ENCODE results near the gene TRAPPC12. TPM values are rescaled to one million over a fixed set of nuclear protein-coding genes. Genes with fewer than 3 reads are reported as not detected.
"Not testable (repeated sequence)": the region's sequence is repeated elsewhere in the genome, so short reads cannot be mapped to it uniquely, and the experiment has no call there.

The TRAPPC12 gene
- total RNA-seq, 4 donors from 2014 or later, result 78.2 to 341 (median 183) TPM

DNA sequence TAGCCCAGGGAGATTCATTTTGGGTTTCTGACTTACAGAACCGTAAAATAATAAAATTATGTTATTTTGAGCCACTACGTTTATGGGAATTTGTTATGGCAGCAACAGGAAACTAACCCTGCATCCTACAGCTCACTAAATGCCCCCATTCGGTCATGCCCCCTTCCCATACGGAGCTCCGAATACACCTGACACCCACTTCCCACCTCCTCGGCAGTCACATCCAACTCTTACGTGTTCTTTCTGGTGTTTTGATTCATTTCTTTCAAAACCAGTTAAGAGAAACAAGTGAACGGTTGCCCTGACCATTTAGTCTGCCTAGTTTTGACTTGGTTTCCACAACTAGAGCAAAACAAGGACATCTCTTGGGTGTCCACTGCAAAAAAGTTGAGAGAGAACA is 21.6 kb upstream of the TRAPPC12 start:
- Histone ChIP-seq H3K4me3 (no peak overlapping the region), H3K27me3 (no peaks in the 10 kb centered on the region), H3K27ac (no peak overlapping the region), H3K9me3 (no peaks in the 10 kb centered on the region), H3K4me1 (no peaks in the 10 kb centered on the region), H3K36me3 (no peaks in the 10 kb centered on the region)
- WGBS, 2 donors (ENCODE audit: low coverage in 1 of 2), result 90 to 92% methylated on average over 7 to 8 of the region's 8 CpGs
- no peak for TF ChIP-seq CTCF (IDR thresholded peaks at IDR 0.05)
- TF ChIP-seq POLR2A (IDR thresholded peaks at IDR 0.05), result no peak
- no peak for TF ChIP-seq EP300 (IDR thresholded peaks at IDR 0.05; ENCODE audit: low read depth)
- TF ChIP-seq POLR2AphosphoS5 (IDR thresholded peaks at IDR 0.05), result no peak
- in situ Hi-C loops (cut with MboI; ENCODE audit: low pct_ligation_motif_present in 1 of 4, low pct_unique_long_range_greater_than_20kb in 1 of 4, low sequenced_read_pairs in 3 of 4), result no loop called here
- no peak for DNase-seq
- intact Hi-C loops (cut with DNase I; ENCODE audit: low total_unique reads), result loop anchor here (10.0 kb wide), 1 partner anchor 293 kb away; no protein-coding TSS in a partner anchor

DNA sequence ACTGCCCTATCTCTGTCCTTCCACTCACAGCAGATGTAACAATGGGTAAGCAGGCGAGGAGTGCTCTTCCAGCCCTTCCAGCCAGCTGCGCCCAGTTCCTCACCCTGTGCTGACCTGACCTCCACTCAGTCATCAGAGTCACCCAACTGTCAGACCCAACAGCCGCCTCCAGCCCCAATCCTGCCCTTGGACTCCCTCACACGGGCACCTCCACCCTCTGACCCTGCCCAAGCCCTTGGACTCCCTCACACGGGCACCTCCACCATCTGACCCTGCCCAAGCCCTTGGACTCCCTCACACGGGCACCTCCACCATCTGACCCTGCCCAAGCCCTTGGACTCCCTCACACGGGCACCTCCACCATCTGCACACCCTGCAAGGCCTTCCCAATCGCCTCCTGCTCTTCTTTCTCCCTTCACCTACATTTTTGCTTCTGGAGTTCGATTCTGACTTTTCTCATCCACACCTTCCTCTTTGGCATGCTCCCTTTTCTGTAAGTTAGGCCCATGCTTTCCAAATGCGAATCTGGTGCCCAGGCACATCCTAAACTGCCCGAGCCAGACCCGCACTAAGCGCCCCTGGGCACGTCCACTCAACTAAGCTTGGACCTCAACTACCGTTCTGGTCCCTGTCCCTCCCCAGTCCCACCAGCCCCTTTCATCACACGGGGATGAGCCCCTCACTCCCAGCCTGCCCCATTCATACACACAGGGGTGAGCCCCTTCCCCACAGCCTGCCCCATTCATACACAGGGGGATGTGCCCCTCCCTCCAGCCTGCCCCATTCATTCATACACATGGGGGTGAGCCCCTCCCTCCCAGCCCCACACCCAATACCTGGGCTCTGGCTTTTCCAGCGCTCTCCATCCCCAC is 17.7 kb upstream of the TRAPPC12 start:
- in situ Hi-C loops (cut with MboI; ENCODE audit: low pct_ligation_motif_present in 1 of 4, low pct_unique_long_range_greater_than_20kb in 1 of 4, low sequenced_read_pairs in 3 of 4) (no loop called here), intact Hi-C loops (cut with DNase I; ENCODE audit: low total_unique reads) (no loop called here)
- no peaks in the 10 kb centered on the region for H3K36me3 ChIP-seq
- H3K27me3 ChIP-seq, result no peaks in the 10 kb centered on the region
- H3K4me3 ChIP-seq, result no peak overlapping the region
- H3K27ac ChIP-seq, result no peak overlapping the region
- 96 to 100% methylated on average over 2 to 17 of the region's 17 CpGs for WGBS, 2 donors (ENCODE audit: low coverage in 1 of 2)
- no peaks in the 10 kb centered on the region for H3K9me3 ChIP-seq
- no peaks in the 10 kb centered on the region for H3K4me1 ChIP-seq
- no peak for DNase-seq
- TF ChIP-seq EP300 (IDR thresholded peaks at IDR 0.05; ENCODE audit: low read depth) (no peak), POLR2AphosphoS5 (IDR thresholded peaks at IDR 0.05) (no peak), CTCF (IDR thresholded peaks at IDR 0.05) (no peak), POLR2A (IDR thresholded peaks at IDR 0.05) (no peak)

DNA sequence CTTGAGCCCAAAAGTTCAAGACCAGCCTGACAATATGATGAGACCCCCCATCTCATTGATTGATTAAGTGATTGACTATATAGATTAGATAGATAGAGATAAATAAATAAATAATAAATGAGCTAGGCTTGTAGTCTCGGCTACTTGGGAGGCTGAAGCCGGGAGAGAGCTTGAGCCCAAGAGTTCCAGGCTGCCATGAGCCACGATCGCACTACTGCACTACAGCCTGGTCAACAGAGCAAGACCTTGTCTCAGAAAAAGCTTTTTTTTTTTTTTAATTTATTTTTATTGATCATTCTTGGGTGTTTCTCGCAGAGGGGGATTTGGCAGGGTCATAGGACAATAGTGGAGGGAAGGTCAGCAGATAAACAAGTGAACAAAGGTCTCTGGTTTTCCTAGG is 14.3 kb upstream of the TRAPPC12 start:
- intact Hi-C loops (cut with DNase I; ENCODE audit: low total_unique reads) (no loop called here), in situ Hi-C loops (cut with MboI; ENCODE audit: low pct_ligation_motif_present in 1 of 4, low pct_unique_long_range_greater_than_20kb in 1 of 4, low sequenced_read_pairs in 3 of 4) (no loop called here)
- Histone ChIP-seq H3K27ac (no peak overlapping the region), H3K27me3 (no peaks in the 10 kb centered on the region), H3K9me3 (no peaks in the 10 kb centered on the region), H3K4me3 (no peak overlapping the region), H3K36me3 (no peaks in the 10 kb centered on the region), H3K4me1 (no peaks in the 10 kb centered on the region)
- TF ChIP-seq POLR2AphosphoS5 (IDR thresholded peaks at IDR 0.05), result no peak
- no peak for TF ChIP-seq POLR2A (IDR thresholded peaks at IDR 0.05)
- no peak for TF ChIP-seq CTCF (IDR thresholded peaks at IDR 0.05)
- TF ChIP-seq EP300 (IDR thresholded peaks at IDR 0.05; ENCODE audit: low read depth), result no peak
- no peak for DNase-seq
- WGBS, 2 donors (ENCODE audit: low coverage in 1 of 2), result 91 to 100% methylated on average over 4 to 5 of the region's 5 CpGs

GRCh38 chr2:3368261-3368722 is 11.2 kb upstream of the TRAPPC12 start:
- TF ChIP-seq CTCF (IDR thresholded peaks at IDR 0.05) (no peak), POLR2A (IDR thresholded peaks at IDR 0.05) (no peak), EP300 (IDR thresholded peaks at IDR 0.05; ENCODE audit: low read depth) (no peak), POLR2AphosphoS5 (IDR thresholded peaks at IDR 0.05) (no peak)
- in situ Hi-C loops (cut with MboI; ENCODE audit: low pct_ligation_motif_present in 1 of 4, low pct_unique_long_range_greater_than_20kb in 1 of 4, low sequenced_read_pairs in 3 of 4), result no loop called here
- no peaks in the 10 kb centered on the region for H3K36me3 ChIP-seq
- H3K4me3 ChIP-seq, result no peak overlapping the region
- H3K9me3 ChIP-seq, result no peaks in the 10 kb centered on the region
- H3K4me1 ChIP-seq, result no peaks in the 10 kb centered on the region
- 92 to 100% methylated on average over 1 to 4 of the region's 4 CpGs for WGBS, 2 donors (ENCODE audit: low coverage in 1 of 2)
- no peak for DNase-seq
- no peaks in the 10 kb centered on the region for H3K27me3 ChIP-seq
- intact Hi-C loops (cut with DNase I; ENCODE audit: low total_unique reads), result no loop called here
- H3K27ac ChIP-seq, result no peak overlapping the region

GRCh38 chr2:3369340-3370181 is 9.9 kb upstream of the TRAPPC12 start:
- WGBS, 2 donors (ENCODE audit: low coverage in 1 of 2), result 92 to 94% methylated on average over 2 to 30 of the region's 34 CpGs
- in situ Hi-C loops (cut with MboI; ENCODE audit: low pct_ligation_motif_present in 1 of 4, low pct_unique_long_range_greater_than_20kb in 1 of 4, low sequenced_read_pairs in 3 of 4); H3K4me3 ChIP-seq; H3K9me3 ChIP-seq; DNase-seq; H3K36me3 ChIP-seq; H3K27me3 ChIP-seq; H3K4me1 ChIP-seq; H3K27ac ChIP-seq; intact Hi-C loops (cut with DNase I; ENCODE audit: low total_unique reads): not testable (repeated sequence)

Data from transverse colon (tissue), 4 donors.